GM10847 (cell line): ENCODE results near the gene F7.

ENCODE experiments used
- POLR2A ChIP-seq: IDR thresholded peaks from 2 replicates; pipeline ENCODE4 v1.6.1; 2011; ENCODE audit not compliant: insufficient read length; ENCODE audit errors: extremely low read depth

F7 gene

DNA sequence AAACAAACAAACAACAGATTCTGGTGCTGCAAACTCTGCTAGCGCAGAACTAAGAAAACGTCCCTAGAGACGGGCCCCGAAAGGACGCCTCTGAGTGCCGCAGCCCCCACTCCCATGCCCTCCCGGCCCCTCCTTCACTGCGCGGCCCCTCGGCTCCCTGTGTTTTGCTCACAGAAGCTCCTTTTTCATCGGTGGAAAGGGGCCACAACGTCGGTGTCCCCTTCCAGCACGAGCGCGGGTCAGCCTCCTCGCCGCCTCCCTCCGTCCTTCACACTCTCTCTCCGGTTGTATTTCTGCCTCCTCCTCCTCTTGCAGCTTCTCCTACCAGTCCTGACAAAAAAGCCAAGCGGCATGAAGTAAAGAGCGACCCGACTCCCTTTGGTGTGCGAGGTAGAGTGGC lies 14.8 kb upstream of the F7 start:
- TF ChIP-seq POLR2A = no peak

DNA sequence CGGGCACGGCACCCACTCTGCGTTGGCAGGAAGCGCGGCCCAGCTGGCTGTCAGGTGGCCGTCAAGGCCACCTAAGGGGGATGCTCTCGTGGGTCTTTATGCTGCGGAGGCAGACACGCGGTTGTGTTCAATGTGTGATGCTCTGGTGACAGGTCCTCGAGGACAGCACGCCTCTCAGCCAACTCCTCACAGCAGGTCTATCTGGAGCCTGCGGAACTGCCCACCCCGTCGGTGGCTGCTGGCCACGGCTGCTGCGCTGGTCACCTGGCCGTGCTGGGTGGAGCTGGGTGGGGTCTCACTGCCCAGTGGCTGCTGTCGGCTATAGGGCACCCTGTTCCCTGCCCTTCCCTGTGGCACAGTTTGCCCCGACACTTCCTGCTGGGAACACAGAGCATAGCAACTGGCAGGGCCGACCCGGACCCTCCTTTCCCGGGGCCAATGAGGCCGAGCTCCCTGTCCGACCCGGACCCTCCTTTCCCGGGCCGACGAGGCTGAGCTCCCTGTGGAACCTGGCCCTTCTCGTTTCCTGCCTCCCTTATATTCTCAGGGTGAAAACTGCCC lies 14.3 kb upstream of the F7 start:
- no peak for TF ChIP-seq POLR2A

GRCh38 chr13:113091891-113092775 lies 13.5 kb upstream of the F7 start:
- TF ChIP-seq POLR2A = no peak

DNA sequence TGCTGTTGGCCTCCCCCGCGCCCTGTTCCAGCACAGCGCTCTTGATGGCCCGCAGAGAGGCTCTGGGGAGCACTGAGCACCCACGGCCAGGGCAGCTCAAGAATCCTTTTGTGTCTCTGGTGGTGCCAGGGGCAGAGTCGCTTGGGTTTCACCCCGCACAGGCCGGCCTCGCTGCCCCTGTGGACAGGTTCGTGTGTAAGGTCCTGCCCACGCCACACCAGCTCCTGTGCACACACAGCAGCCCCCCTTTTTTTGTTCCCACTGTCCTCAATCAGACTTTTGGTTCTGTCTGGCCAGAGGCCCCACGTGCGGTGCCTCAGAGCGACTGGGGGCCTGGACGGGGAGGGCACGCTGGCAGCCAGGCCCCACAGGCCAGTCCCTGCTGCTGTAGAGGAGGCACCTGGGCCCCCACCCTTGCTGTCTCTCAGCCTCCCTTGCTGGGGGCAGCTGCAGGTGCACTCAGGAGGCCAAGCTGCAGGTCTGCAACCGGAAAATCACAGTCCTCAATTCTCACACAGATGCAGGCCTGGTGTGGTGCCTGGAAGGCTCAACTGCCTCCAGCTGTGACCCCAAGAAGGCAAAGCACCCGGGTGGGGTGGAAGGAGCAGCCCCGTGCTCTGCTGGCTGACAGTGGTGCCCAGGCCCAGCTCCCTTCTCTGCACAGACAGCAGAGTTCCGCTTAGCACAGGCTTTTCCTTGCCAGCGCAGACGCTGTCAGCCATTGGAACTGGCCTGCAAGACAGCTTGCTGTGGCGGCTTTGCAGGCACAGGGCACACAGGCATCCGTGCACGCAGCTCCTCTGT lies 12.6 kb upstream of the F7 start:
- TF ChIP-seq POLR2A = no peak

GRCh38 chr13:113093580-113094409 lies 11.8 kb upstream of the F7 start:
- TF ChIP-seq POLR2A = no peak

DNA sequence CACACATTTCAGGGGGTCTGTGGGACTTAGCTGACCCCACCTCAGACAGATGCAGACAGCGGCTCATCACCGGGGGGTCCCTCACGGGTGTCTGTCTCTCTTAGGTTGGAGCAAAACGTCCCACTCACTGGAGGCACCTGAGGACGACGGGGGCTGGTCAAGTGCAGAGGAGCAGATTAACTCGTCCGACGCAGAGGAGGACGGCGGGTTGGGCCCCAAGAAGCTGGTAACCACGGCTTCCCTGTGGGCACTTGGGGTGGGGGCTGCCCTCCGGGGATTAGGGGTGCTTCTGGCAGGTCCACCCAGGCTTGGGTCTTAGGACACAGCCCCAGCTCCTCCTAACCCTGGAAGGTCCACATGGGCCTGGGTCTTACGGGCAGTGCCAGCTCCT lies 11.2 kb upstream of the F7 start:
- no peak for TF ChIP-seq POLR2A

- TF ChIP-seq POLR2A = no peak
These were observed 10.2 kb upstream of the F7 start for GRCh38 chr13:113095146-113096051.

DNA sequence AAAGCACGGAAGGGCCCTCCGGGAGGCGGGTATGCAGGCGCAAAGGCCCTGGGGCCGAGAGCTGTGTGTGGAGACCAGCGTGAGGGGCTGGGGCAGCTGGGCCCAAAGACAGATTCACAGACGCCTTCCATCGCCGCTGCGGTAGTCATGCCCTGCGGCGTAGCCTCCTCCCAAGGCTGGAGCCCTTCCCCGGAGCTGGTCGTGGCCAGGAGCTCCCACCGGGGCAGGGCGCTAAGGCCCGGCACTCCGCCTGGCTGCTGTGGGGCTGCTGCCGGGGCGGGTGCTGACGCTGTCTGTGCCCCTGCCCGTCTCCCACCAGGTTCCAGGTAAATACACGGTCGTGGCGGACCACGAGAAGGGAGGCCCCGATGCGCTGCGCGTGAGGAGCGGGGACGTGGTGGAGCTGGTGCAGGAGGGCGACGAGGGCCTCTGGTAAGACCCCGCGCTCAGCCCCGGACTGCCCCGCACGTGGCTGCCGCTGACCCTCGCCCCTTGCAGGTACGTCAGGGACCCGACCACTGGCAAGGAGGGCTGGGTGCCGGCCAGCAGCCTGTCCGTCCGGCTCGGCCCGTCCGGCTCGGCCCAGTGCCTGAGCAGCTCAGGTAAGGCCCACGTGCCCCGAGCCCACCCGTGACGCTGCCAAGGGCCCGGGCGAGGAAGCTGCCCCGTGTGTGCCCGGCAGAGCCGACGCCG lies 9.4 kb upstream of the F7 start:
- no peak for TF ChIP-seq POLR2A

GRCh38 chr13:113096745-113097305 lies 8.8 kb upstream of the F7 start:
- no peak for TF ChIP-seq POLR2A

DNA sequence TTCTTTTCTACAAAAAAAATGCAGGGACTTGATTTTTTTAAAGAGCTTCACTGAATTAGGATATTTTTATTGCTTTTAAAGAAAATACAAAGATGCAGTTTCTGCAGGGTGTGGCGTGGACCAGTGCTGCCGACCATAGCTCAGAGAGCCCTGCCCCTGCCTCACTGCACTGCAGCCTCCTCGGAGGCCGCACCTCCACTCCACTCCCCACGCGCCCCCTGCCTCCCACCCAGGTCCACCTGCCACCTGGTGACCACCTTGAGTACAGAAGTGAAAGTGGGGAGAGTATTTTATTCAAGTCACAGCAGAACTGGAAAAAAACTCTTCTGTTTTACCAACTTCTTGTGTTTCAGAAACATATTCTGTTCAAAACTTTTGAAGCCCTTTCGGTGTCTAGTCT lies 7.9 kb upstream of the F7 start:
- no peak for TF ChIP-seq POLR2A

DNA sequence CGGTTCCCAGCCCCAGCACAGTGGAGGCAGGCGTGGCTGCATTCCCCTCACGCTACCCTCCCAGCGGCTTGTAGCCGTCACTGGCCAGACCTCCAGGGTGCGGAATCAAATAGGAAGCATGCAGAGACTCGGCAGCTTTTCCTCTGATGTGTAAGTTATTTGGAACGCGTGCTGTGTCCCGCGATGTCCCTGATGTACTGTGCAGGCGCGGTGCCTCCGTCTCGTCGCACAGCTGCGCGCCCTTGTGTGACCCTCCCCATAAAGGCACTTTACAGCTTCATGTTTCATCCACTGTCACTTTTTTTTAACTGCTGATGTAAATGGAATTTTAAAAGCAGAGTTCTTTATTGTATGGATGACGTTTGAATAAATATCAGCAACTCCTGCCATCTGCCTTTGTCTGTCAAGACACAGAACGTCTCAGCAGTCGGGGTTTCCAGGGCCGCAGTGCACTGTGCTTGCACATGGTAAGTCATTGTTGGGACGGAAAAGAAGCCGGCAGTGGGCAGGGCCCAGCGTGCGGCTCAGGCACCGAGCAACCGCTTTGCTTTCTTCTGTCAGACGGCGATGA lies 7.3 kb upstream of the F7 start:
- TF ChIP-seq POLR2A = no peak

DNA sequence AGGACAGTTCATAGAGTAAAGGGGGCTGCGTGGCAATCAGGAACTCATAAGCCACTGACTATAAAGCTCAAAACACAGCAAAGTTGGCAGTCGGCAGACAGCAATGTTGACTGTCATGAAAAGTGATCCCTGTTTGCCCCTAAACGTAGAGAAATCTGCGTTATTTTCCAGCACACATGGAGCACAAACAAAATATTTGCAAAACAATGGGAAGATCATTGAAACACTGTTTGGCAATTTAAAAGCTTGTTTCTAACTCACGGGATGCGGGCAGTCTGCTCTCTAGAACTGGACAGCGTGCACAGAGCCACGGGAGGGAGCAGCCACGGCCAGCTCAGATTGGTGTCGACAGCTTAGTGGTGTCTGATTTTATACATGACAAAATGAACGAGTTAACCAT lies 6.4 kb upstream of the F7 start:
- TF ChIP-seq POLR2A = no peak

DNA sequence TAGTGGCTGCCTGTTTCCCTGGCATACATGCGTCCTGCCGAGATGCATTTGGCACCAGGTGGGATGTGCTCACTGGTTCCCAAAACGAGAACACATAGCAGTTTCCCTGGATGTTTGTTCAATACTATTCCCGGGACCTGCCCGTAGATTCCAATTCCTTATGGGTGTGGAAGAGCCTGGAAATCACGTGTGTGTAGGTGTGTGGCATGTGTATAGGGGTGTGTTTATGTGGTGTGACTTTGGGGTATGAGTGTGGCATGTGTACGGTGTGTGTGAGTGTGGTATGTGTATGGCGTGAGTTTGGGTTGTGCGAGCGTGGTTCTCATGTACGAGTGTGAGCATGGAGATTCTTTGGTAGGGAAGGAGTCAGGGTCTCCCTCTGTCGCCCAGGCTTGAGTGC lies 2.9 kb upstream of the F7 start:
- TF ChIP-seq POLR2A = no peak
